HG03565 (cell line): Measurements from ENCODE around the gene ROS1.
"Not testable (repeated sequence)": the region's sequence is repeated elsewhere in the genome, so short reads cannot be mapped to it uniquely, and the experiment has no call there.

Experiments
- ATAC-seq: cut with Tn5 transposase; IDR thresholded peaks from one replicate; pipeline ENCODE4 v1.9.1; 2021; ENCODE audit warnings: mild to moderate bottlenecking, moderate library complexity; ENCODE audit not compliant: unreplicated experiment

ROS1 gene

DNA sequence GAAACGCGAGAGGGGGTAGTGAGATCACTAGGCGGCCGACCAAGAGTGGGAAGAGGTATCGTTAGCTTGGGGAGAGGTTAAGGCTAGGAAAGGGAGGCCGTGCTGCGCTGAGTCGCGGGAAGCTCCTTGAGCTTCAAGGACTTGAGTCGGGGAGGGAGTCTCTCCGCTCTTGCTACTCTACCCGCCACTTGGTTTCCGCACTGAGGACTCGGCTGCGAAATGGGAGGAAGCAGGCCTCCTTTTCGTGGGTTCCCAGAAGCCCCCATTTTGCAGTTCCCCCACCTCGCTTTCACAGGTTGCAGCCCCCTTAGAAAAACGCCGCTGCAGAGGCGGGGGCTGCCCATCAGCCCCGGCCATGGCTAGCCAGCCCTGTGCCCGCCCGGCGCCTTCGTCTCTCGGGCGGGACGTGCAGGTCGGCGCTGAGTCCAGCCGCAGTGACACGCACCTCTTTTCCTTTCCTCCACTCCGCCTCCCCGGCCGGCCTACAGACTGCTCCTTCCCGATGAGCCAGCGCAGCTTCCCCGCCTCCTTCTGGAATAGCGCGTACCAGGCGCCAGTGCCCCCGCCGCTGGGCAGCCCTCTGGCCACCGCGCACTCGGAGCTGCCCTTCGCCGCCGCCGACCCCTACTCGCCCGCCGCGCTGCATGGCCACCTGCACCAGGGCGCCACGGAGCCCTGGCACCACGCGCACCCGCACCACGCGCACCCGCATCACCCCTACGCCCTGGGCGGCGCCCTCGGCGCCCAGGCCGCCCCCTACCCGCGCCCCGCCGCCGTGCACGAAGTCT lies 155.5 kb downstream of the ROS1 start:
- ATAC-seq: no peak

DNA sequence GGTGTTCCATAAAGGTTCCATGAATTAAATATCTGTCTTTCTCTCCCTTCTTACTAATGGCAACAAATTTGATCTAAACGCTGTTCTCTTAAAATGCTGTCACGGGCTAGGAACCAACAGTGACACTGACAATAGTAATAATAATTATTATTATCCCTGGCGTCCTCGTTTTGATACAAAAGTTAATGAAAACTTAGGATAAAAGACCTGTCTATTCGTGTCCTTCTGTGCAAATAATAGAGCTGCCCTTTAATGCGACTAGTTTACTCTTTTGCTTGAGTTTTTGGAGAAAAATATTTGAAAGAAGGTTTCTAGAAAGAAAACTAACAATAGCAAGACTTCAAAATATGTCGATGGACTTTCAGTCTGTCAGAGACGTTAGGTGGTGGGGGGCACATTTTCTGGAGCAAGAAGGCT lies 156.1 kb downstream of the ROS1 start:
- ATAC-seq: no peak

DNA sequence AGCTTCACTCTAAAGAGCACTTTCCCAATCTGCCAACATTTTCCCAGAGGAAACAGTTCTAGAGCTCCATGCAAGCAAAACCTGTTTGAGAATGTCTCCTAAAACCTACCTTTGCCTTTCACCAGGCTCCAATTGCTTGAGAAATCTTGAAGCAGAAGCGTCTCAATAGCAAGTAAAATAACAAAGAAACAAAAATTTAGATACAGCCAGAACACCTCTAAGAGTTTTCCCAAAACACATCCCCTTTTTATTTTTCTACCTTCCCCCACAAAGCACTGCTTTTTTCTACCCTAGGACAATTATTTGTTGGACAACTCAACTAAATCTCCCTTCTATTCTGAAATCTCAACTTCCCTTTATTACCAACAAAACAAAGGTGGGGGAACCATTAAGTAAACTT lies 156.8 kb downstream of the ROS1 start:
- no peak for ATAC-seq

DNA sequence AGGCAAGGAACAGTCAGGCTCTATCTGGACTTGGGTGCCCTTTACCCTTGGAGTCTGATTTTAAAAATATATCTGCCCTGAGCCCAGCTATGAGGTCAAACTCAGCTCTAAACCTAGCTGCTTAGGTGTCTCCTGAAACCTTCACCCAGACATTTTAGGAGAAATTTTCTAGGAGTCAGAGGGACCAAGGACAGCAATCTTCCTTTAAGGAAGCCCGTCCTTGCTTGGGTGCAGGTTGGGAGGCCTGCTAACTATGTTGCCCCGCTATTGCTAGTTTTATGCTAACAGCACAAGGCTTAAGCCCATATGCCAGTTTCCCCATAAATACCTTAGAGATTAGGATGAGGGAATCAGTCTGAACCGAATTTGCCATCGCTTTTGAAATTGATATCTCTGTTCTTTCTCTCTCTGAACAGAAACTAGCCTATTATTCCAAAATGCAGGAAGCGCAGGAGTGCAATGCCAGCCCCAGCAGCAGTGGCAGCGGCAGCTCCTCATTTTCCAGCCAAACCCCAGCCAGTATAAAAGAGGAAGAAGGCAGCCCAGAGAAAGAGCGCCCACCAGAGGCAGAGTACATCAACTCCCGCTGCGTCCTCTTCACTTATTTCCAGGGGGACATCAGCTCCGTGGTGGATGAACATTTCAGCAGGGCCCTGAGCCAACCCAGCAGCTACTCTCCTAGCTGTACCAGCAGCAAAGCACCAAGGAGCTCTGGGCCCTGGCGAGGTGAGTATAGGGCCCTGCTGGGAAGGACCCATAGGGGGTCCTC lies 157.8 kb downstream of the ROS1 start:
- ATAC-seq: no peak

DNA sequence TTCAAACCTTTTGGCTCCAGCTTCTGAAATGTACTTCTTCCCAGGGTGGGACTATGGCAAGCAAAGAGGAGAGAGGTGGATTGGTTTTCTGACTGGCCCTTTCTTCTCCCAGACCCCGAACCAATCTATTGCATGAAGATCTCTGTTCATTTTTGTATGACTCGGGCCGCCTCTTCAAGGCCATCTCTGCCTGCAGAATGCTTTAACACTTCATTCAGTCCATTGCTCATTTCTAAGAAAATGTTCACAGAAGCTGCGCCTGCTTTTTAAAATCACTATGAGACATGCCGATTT lies 158.7 kb downstream of the ROS1 start:
- no peak for ATAC-seq

DNA sequence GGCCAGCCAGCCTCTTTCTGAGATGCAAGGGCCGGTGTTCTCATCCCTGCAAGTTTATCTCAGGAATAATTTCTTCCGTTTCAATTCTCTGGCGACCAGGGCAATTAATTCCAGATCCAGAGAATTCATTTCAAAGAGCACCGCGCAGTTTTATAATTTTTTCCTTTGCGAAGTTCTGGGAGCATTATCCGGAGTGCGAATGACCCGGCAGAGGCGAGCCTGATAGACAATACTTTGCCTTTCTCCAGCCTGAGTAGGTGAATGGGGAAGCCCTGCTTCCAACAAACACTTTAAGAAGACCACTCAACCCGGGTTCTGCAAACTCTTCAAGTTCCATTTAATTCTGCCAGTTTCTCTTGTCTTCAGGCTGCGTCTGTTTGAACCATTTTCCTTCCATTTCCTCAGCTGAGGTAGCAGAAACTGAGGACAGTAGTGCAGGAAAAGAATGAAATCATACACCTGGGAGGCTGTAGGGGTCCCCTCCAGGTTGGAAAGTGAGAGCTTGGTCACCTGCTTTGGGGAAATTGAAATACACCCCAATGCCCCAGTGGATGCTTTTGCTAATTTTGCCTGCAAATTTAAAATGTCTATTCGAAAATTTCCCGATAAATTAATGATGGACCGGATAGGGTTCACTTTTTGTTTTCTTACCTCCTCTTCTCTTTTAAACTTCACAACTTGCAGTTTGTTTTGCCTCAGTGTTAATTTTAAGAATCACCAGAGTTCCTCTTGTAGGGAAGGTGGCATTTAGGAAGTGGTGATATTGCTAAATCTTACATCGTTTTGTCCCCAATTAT lies 159.3 kb downstream of the ROS1 start:
- ATAC-seq: no peak

DNA sequence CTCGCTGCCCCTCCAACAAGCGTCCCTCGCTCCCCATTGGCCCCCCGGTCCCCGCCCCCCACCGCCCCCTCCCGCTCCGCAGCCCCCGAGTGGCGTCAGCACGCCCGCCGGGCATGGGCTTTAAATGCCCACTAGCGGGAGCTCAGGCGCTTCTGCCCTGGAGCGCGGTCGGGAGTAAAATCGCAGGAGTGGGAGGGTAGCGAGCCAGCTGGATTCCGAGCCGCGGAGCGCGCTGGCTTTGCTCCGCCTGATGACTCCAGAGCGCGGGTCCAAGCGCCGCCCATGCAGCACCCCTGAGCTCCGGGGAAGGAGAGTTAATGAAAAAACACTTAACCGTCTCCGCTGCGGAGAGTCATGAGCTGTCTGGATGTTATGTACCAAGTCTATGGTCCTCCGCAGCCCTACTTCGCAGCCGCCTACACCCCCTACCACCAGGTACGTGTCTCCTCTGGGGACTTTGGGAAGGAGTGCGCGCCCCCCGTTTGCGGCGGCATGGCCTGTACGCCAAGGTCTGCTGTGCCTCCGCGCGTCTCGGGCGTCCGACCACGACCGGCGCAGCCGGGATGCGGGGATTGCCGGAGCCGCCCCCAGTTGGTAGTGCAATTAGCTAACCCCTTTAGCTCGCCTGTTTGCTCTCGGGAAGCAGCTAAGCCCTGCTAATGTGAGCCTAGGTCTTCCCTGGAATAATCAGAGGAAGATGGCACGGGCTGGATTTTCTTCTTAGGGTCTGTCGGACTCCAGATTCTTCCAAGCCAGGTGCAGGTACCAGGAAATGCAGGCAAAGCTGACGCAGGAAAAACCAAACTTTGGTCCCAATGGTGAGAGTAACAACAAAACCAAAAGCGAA lies 160.1 kb downstream of the ROS1 start, which contains the start of gene VGLL2:
Gene VGLL2 (plus strand): TSS at position 149 of the 847 bp plus-strand sequence. CDS start 206 bp downstream, at position 355.
- no peak for ATAC-seq

DNA sequence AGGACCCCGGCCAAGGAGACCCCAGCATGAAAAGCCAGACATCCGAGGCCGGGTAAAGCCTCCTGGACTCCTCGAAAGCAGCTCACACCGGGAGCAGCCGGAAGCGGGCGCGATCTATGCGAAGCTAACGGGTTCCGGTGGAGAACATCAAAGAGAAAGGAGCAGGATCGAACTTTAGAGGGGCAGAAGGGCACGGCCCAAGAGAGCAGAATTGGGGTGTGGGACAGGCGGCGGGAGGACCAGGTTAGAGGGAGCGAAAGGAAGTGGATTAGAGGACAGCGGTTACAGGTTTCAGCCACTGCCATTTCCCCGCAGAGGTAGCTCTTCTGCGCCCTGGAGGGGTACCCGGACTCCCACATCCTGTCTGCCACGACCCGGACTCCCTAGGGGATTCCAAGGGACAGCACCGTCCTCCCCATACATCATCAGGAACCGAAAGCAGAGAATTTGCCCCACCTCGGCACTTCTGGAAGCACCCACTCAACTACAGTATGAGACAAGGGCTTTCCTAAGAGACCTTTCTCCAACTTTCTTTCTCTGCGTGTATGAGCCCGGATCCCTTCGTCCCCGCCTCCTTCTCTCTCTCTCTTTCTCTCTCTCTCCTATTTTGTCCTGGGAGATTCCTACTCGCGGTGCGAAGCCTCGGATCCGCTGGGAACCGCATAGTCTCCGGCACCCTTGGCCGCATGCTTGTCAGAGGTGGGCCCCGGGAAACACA lies 160.9 kb downstream of the ROS1 start:
- no peak for ATAC-seq

DNA sequence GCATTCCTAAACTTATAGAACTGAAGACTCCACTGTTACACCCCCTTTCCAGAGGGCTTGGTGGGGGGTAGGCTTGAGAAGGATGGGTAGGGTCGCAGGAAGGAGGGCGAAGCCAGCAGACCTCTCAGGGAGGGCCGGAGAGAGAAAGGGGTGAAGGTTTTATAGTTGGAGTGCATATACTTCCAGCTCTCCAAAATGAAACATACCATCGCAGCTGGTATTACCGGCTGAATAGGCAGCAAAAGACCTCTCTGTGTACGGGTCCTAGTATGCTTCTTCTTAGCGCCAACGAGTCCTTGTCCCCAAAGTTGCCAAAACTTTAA lies 161.4 kb downstream of the ROS1 start:
- ATAC-seq: no peak

DNA sequence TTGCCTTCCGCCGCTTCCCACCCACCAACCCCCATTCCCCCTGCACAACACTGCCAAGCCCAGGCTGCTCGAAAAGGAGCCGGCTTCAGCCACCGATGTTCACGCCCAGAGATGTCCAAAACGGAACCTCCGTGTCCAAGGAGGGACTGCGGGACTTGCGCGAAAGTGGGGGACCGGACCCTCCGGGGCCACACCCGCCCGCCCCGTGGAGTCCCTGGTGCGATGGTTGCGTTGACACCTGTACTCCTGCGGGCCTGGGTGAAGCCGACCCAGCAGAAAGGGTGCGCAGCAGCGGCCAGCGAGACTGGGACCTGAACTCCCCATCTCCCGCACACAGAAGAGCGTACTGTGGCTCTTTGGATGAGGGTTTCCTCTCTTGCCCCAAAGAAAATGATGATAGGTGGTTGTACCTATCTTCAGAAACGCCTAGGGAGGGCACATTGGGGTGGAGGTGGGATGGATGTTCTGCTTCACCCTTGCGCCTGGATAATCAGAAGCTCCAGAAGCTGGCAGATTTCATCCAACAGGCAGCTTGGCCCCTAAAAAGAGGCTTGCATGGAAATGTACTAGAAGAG lies 162.3 kb downstream of the ROS1 start:
- ATAC-seq: no peak

DNA sequence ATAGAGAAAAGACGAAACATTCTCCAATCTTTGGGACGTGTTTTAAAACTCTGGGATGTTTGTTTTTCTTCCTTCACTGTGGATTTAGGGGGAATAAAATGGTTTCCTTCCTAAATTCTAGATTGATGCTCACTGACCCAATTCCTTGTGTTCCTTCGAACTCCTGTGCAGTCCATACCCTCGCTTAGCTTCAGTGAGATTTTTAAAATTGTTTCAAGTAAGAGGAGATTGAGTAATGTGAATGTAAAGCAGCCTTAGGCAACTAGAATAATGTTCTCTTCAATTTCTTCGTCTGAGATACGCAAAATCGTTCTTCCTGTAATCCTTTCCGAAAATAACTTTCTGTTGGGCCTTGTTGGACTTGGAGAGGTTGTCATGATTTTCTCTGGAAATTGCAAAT lies 162.9 kb downstream of the ROS1 start:
- no peak for ATAC-seq

DNA sequence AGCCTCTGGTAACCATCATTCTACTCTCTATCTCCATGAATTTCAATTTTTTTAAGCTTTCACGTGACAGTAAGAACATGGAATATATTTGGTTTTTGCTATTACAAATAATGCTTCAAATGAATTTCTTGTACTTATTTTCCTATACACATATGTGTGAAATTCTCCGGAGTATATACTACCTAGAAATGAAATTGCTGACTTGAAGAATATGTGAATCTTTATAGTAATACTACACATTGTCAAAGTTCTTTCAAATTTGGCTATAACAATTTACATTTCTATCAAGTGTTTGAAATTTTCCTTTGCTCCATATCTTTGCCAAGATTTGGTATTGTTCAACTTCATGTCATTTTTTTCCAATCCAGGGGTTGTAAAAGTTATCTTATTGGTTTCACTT lies 172.0 kb downstream of the ROS1 start:
- no peak for ATAC-seq

DNA sequence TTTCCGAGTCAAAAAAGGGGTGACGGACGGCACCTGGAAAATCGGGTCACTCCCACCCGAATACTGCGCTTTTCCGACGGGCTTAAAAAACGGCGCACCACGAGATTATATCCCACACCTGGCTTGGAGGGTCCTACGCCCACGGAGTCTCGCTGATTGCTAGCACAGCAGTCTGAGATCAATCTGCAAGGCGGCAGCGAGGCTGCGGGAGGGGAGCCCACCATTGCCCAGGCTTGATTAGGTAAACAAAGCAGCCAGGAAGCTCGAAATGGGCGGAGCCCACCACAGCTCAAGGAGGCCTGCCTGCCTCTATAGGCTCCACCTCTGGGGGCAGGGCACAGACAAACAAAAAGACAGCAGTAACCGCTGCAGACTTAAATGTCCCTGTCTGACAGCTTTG lies 180.8 kb downstream of the ROS1 start:
- not testable (repeated sequence) for ATAC-seq

DNA sequence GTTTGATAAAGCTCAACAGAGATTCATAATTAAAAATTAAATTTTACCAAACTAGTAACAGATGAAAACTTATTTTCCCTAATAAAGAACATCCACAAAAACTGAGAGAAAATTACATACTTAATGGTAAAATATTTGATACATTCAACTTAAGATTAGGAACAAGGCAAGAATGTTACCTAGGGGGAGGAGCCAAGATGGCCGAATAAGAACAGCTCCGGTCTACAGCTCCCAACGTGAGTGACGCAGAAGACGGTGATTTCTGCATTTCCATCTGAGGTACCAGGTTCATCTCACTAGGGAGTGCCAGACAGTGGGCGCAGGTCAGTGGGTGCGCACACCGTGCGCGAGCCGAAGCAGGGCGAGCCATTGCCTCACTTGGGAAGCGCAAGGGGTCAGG lies 181.2 kb downstream of the ROS1 start:
- not testable (repeated sequence) for ATAC-seq
